ENCODE results near the gene BRSK2.

The BRSK2 gene

DNA sequence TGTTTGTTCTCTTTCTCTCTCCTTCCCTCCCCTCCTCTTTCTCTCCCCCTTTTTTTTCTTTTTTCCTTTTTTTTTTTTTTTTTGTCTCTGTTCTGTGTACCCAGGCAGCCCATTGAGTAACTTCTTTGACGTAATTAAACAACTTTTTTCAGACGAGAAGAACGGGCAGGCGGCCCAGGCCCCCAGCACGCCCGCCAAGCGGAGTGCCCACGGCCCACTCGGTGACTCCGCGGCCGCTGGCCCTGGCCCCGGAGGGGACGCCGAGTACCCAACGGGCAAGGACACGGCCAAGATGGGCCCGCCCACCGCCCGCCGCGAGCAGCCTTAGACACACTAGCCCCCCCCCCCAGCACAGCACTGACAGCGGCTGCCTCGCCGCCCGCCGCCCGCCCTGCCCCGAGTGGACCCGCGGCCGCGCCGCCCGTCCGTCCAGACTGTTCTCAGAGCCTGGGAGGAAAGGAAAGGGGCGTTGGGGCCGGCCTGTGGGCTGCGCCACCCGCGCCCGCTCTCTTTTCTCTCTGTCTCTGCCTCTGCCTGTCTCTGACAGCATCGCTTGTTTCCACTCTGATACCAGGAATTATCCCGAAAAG, 70.8 kb downstream of the BRSK2 start:
- TF ChIP-seq, protein P1, sequence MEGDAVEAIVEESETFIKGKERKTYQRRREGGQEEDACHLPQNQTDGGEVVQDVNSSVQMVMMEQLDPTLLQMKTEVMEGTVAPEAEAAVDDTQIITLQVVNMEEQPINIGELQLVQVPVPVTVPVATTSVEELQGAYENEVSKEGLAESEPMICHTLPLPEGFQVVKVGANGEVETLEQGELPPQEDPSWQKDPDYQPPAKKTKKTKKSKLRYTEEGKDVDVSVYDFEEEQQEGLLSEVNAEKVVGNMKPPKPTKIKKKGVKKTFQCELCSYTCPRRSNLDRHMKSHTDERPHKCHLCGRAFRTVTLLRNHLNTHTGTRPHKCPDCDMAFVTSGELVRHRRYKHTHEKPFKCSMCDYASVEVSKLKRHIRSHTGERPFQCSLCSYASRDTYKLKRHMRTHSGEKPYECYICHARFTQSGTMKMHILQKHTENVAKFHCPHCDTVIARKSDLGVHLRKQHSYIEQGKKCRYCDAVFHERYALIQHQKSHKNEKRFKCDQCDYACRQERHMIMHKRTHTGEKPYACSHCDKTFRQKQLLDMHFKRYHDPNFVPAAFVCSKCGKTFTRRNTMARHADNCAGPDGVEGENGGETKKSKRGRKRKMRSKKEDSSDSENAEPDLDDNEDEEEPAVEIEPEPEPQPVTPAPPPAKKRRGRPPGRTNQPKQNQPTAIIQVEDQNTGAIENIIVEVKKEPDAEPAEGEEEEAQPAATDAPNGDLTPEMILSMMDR (IDR thresholded peaks at IDR 0.05): no peak

DNA sequence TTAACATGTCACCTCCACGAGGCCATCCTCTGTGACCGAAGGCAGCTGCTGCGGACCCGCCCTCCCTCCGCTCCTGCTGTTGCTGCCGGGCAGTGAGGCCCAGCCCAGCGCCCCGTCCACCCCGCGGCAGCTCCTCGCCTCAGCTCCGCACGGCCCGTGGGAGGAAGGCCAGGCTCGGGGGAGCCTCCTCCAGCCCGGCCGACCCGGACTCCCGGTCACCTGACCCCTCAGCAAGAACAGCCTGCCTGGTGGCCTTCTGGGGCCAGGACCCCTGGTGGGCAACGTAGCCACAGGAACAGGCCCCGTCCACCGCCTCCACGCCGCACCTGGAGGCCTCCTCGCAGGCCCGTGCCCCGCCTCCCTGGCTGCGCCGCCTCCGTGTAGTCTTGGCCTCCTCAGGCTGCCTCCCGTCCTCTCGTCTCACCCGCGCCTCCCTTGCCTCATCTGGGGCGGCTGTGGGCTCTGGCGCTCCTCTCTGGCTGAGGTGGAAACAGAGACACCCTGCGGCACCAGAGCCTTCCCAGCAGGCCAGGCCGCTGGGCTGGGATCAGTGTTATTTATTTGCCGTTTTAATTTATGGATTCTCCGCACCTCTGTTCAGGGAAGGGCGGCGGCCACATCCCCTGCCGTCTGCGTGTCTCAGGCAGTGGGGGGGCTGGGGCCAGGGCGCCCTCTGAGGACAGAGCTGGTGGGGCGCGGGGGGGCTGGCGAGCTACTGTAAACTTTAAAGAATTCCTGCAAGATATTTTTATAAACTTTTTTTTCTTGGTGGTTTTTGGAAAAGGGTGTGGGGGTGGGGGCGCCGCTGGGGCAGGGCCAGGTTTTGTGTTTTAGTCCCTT, 71.5 kb downstream of the BRSK2 start:
- TF ChIP-seq, protein P1 (IDR thresholded peaks at IDR 0.05): no peak

DNA sequence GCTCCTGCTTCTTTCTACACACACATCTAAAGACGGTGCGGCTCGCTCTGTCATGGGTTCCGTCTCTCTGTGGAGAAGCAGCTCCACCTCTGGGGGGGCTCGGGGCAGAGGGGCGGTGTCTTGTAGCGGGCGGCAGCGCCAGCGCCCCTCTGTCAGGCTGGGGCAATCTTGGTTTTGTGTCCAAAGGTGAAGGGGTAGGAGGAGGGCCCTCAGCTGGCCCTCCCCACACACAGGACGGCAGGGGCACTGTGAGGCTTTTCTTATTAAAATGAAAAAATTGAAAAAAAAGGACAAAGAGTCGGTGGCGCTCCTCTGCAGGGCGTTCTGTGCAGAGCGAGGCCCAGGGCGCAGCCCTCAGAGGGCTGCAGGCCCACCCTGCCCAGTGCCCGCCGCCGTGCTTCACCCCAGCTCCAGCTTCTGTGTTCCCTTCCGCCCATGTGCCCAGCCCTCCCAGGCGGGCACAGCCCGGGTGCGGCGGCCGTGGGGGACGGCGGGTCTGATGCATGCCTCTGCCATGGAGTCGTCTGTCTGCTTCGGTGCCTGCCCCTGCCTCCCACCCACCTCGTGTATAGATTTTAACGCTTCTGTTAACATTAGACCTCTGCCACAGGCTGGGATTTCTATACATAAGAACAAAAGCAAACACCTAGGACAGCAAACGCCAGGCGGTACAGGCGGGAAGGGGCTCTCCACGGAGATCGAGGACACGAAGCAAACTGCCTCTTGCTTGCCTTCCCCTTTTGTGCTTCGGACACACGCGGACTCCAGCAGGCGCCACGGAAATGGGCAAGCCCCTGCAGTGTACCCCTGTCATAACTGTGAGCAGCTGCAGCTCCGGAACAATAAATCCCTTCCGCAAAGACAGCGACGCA, 72.3 kb downstream of the BRSK2 start:
- TF ChIP-seq, protein P1 (IDR thresholded peaks at IDR 0.05): no peak

DNA sequence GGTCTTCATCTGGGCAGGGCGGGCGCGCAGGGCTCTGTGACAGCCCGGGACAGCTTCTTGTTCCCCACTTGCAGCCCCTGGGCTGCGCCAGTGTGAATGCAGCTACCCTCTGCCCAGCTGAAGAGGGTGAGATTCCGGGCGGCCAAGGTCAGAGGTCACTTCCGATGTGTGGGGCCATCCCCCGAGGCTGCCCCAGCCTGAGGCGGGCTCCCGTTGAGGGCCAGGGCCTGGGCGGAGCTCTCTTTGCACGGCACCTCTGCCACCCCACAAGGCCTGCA, 72.9 kb downstream of the BRSK2 start:
- TF ChIP-seq, protein P1 (IDR thresholded peaks at IDR 0.05): no peak

DNA sequence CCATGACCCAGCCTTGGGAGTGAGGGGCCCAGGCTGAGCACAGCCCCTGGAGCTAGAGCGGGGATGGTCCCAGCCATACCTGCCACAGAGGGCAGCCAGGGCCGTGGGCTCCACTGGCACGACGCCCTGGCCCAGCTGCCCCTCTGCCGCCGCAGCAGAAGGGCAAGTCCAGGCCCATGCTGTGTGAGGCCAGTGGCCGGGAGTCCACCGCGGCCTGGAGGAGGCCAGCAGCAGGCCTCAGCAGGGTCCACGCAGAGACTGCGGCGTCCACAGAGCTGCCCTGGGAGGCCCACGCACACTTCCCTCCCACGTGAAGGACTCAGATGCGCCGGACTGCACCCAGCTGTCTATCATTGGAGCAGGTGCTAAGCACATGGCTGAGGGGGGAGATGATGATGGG, 73.3 kb downstream of the BRSK2 start:
- TF ChIP-seq, protein P1 (IDR thresholded peaks at IDR 0.05): no peak

DNA sequence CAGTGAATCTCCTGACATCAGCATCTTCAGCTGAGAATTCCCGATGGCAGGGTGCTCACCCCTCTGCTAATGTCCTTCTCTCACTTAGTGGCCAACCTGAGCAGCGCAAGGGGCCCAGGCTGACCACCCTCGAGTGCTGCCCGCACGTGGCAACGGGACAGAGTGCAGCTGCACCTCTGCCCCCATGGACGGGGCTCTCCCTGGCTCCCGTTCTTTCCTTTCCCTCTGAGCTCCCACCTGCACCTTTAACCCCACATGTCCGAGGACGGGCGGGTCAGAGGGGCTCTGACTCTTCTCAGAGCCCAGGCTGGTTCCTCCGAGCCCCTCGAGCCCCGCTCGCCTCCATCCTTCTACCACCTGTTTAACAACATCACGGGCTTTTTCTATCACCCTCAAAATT, 77.0 kb downstream of the BRSK2 start:
- TF ChIP-seq, protein P1 (IDR thresholded peaks at IDR 0.05): no peak

DNA sequence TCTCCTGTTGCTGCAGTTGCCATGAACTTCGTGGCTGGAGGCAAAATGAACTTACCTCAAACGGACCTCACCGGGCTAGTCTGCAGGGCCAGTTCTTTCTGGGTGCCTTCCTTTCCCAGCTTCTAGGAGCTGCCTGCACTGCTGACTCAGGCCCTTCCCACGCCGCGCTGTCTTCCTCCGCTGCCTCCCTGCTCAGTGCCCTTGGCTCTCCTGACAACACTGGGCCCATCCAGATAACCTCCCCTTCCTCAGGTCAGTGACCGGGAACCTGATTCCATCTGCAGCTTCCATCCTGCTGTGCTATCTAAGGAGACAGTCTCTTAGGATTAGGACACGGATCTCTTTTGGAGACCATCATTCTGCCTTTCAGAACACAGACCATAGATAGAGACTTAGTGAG, 77.5 kb downstream of the BRSK2 start:
- TF ChIP-seq, protein P1 (IDR thresholded peaks at IDR 0.05): no peak
